ENCODE measurements around the gene CHST5.

The CHST5 gene

DNA sequence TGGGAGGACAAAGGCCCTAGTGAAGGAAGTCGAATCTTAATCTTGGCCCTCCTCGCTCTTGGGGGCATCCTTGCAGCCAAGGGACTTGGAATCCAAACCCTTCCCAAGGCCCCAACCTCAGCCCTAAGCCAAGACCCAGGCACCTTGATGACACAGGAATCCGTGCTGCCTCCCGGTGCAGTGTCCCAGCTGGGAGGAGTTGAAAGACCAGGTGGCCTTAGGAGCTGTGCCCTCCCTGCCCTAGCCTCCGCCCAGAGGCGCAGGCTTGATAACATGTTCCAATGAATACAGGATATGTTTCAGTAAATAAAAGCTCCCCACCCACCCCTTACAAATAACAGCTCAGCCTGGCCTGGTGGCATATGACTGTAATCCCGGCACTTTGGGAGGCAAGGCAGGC, at the start of gene CHST5:
CHST5 (minus strand) TSS at position 208 of the 400 bp plus-strand sequence. CDS start 5,724 bp downstream, outside the sequence.
- TF ChIP-seq, protein P1, sequence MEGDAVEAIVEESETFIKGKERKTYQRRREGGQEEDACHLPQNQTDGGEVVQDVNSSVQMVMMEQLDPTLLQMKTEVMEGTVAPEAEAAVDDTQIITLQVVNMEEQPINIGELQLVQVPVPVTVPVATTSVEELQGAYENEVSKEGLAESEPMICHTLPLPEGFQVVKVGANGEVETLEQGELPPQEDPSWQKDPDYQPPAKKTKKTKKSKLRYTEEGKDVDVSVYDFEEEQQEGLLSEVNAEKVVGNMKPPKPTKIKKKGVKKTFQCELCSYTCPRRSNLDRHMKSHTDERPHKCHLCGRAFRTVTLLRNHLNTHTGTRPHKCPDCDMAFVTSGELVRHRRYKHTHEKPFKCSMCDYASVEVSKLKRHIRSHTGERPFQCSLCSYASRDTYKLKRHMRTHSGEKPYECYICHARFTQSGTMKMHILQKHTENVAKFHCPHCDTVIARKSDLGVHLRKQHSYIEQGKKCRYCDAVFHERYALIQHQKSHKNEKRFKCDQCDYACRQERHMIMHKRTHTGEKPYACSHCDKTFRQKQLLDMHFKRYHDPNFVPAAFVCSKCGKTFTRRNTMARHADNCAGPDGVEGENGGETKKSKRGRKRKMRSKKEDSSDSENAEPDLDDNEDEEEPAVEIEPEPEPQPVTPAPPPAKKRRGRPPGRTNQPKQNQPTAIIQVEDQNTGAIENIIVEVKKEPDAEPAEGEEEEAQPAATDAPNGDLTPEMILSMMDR (conservative IDR thresholded peaks at IDR 0.05) = no peak
- no peak for TF ChIP-seq ZFX (IDR thresholded peaks at IDR 0.05)

DNA sequence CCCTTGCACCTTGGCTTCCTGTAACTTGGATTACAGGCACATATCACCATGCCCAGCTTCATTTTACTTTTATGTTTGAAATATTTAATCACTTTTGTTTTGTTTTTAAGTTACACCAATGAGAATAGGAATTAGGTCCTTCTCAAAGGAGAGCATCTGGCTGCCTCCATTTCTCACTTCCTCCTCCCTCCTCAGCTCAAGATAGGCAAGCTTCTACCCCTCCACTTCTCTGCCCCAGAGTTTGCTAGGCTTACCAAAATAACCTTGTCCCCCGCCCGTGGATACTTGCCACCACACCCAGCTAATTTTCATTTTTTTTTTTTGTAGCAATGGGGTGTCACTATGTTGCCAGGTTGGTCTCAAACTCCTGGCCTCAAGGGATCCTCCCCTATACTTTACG, 48.2 kb upstream of the CHST5 start:
- no peak overlapping the region for H3K27ac ChIP-seq

More for the DNA sequence above, at the start of gene CHST5:
- H3K27ac ChIP-seq = no peak within 1 kb of the TSS

DNA sequence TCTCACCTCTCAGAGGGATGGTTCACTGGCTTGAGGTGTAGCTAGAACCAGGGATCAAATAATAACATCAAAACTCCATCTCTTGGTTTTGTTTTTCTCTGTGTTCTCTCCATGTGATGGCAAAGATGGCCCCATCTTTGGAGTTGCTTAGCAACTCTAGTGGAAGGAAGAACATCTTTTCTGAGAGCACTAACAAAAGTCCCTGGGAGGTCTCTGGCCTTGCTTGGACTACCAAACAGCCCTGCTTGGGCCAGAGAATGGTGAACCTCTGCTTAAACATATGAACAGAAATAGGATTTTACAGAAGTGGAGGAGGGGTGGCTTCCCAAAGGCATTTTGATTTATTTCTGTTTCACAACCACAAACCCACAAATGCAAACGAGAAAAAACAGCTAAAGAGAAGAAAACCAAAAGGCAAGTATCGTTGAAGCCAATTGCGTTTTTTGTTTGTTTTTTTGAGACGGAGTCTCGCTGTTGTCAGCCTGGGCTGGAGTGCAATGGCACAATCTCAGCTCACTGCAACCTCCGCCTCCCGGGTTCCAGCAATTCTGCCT, 43.5 kb upstream of the CHST5 start:
- H3K27ac ChIP-seq = no peak overlapping the region
- TF ChIP-seq ZFX (IDR thresholded peaks at IDR 0.05) = no peak
- TF ChIP-seq, protein P1 (conservative IDR thresholded peaks at IDR 0.05) = no peak

More for the DNA sequence above, 48.2 kb upstream of the CHST5 start:
- TF ChIP-seq, protein P1 (conservative IDR thresholded peaks at IDR 0.05) = no peak
- no peak for TF ChIP-seq ZFX (IDR thresholded peaks at IDR 0.05)

DNA sequence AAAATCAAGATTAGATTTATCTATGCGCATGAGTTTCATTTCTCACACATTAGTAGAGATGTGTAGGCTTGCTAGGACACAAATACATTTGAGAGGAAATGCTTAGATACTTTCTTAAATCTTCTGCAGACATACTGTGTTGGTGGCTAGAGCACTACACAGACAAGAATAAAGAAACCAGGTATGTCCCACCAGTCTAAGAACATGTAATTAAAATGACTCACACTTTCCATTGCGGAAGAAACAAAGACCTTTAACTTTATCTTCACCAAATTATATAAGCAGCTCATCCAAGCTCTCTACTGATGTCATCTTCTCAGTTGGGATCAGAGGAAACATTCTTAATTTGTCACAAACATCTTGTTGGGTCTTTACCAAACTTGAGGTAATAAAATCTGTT, 42.8 kb upstream of the CHST5 start:
- no peak for TF ChIP-seq ZFX (IDR thresholded peaks at IDR 0.05)
- TF ChIP-seq, protein P1 (conservative IDR thresholded peaks at IDR 0.05) = no peak
- no peak overlapping the region for H3K27ac ChIP-seq

- H3K27ac ChIP-seq = no peak overlapping the region
- TF ChIP-seq ZFX (IDR thresholded peaks at IDR 0.05) = no peak
- TF ChIP-seq, protein P1 (conservative IDR thresholded peaks at IDR 0.05) = no peak
Measured at GRCh38 chr16:75578212-75578611, 42.3 kb upstream of the CHST5 start.

DNA sequence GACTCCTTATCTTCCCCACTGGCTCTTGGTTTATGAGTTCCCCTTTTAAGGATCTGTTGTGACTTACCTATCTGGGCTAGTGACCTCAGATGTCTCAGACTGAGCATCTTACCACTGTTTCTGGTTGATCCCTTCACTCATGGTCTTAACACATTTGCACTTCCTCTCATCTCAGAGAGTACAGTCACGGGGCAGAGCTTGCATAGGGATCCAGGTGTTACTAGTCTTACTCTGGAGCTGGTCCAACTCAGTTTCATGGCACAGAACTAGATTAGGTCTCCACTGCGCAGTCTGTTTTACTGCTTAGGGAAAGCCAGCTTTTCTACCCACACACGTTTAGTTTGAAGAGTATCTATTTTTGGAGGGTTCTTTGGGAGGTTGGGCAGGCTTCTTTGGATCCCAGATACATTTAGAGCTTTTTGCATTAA, 40.5 kb upstream of the CHST5 start:
- TF ChIP-seq, protein P1 (conservative IDR thresholded peaks at IDR 0.05) = no peak
- TF ChIP-seq ZFX (IDR thresholded peaks at IDR 0.05) = no peak
- H3K27ac ChIP-seq = no peak overlapping the region

DNA sequence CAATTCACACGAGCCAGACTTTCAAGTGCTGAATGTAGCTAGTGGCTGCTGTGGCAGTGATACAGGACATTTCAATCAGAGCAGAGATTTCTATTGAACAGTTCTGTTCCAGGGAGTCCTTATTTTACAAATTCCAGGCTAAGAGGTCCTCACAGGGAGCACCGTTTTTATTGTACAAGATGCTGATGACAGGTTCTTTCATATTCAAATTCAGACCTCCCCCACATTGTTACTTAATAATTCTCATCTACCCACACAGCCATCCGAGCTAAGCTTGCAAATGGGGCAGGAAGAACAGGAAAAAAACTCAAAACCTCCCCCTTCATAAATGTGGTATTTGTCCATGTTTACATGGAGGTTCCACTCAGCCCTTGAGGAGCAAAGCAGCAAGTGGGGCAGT, 40.0 kb upstream of the CHST5 start:
- no peak overlapping the region for H3K27ac ChIP-seq
- TF ChIP-seq, protein P1 (conservative IDR thresholded peaks at IDR 0.05) = no peak
- TF ChIP-seq ZFX (IDR thresholded peaks at IDR 0.05) = no peak

Data from C4-2B (cell line).